Iris pigment epithelial cell (primary cell): Measurements from ENCODE around the gene ARHGAP32.
"Not testable (repeated sequence)": the region's sequence is repeated elsewhere in the genome, so short reads cannot be mapped to it uniquely, and the experiment has no call there.

Source experiments
- DNase-seq: peaks from one replicate; pipeline ENCODE4 v3.0.0-alpha.2; 2011; ENCODE audit warnings: low read depth

ARHGAP32 gene

DNA sequence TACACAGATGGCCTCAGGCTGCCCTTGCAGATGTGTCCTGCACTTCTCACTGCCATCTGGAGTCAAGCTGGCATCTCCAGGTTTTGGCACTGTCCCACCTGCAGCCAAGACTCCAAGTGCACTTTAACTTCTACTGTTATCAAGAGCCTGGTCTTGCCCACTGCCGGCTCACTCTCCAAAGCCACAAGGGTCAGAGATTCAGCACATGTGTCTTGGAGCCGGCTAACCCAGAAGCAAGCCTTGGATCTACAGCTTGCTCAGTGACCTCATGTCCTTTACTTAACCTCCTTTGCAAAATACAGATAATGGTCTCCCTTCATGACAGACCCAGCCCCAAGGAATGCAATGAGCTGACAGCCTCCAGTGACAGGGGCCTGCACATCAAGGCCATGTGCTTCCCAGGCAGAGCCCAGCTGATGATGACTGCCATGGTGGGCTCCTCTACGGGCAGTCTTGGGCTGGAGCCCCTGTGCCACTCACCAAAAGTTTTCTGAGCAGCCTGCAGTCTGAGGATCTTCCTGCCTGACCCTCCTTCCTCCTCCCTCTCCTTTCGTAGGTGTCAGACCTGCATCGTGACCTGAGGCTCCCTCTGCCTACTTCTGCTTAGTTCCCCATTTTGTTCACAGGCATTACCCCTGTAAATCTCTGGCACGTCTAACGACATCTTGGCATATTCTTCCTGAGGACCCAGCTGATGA lies 258.5 kb downstream of the ARHGAP32 start:
- no peak for DNase-seq

DNA sequence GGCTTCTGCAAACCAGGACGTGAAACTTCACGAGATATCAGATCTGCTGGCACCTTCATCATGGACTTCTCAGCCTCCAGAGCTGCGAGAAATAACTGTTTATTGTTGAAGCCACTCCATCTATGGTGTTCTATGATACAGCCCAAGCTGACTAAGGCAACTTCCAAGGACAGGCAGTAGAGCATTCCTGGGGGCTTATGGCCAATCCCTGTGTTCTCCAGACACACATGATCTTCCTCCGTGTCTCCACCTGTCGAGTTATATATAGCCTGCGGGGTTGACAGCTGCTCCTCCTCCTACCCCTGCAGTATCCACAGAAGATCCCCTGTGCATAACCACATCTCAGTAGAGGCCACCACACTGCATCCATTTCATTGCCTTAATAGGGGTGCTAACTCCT lies 260.5 kb downstream of the ARHGAP32 start:
- DNase-seq, result no peak

DNA sequence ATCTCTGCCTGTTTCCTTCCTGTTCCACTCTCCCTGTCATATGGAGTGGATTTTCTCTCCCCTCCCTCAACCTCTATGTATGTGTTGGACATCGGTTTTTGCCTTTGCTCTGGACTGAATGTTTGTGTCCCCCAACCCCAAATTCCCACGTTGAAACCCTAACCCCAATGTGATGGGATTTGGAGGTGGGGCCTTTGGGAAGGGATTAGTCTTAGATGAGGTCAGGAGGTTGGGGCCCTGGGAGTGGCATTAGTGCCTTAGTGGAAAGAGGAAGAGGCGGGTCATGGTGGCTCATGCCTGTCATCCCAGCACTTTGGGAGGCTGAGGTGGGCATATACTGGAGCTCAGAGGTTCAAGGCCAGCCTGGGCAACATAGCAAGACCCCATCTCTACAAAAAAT lies 261.1 kb downstream of the ARHGAP32 start:
- no peak for DNase-seq

- peak; percentile 50 for DNase-seq
Observed at GRCh38 chr11:128929991-128930390, 262.1 kb downstream of the ARHGAP32 start.

- DNase-seq, result no peak
Observed at GRCh38 chr11:128929468-128929867, 262.7 kb downstream of the ARHGAP32 start.

- no peak for DNase-seq
Observed at GRCh38 chr11:128928400-128928799, 263.7 kb downstream of the ARHGAP32 start.

DNA sequence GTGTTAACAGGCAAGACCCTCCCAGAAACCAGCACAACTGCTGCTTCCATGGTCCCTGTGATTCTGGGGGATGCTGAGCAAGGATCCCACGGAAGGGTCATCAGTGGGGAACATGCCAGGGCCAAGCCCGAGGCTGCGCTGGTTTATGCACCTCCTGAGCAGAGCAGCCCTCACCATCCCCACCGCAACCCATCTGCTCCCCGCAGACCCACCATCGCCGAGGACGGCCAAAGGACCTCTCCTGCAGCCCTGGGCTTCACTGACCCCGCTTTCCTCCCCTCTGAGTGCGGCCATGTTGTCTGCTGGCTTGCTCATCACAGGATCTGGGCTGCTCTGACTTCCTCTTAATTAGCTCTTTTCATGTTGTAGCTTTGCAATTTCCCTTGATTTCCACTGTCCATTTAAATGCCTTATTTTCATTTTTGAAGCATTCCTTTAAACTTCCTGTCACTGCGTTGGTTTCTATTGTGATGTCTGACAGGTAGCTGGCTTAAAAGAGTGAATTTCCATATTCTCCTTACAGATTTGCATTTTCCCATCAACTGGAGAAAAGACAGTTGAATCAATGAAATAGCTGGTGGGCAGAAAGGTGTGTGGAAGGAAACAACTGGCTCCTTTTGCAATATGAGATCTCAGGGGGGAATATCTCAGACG lies 264.3 kb downstream of the ARHGAP32 start:
- no peak for DNase-seq

- no peak for DNase-seq
Observed at GRCh38 chr11:128927108-128927461, 265.0 kb downstream of the ARHGAP32 start.

DNA sequence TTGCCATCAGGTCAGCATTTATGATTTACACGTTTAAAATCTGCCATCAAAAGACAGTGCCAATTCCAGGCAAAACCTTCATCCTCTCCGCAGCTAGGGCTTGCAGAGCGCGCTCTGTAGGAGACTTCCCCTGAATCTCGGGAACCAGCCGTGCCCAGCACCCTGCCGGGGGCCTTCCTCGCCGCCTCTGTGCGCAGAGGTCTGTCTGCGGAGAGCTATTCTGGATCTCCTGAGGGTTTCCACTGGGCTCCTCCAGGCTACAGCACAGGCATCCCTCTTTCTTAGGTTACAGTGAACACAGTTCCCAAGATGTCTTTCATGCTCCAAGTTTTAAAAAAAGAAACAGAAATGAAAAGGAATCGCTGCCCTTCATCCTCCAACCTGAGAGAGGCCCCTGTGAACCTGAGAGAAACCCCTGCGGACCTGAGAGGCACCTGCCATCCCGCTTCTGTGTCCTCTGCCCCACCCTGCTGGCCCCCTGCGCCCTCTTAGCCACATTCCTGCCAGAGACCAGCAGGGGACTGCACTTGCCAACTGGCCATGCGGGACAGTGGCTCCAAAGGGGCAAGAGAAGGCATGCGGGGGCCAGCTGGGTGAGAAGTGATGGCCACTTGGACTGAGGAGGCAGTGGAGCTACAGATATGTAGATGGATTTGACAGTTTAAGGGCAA lies 265.6 kb downstream of the ARHGAP32 start:
- no peak for DNase-seq

GRCh38 chr11:128926000-128926399 lies 266.1 kb downstream of the ARHGAP32 start:
- DNase-seq, result no peak

DNA sequence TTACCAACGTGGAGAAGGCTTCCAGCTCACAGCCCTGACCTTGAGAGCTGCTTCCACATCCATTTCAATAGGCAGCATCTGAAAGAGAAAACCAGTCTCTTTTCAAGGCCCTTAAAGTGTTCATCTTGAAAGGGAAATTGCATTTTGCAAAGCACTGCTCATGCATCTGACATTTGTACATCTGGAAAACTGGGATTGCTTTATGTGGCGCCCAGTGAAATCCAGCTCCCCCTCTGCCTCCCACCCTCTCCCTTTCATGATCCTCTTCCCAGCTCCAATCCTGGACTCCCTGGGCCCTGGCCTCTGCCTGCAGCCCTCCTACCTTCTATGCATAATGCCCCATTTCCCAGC lies 266.9 kb downstream of the ARHGAP32 start:
- DNase-seq, result no peak

DNA sequence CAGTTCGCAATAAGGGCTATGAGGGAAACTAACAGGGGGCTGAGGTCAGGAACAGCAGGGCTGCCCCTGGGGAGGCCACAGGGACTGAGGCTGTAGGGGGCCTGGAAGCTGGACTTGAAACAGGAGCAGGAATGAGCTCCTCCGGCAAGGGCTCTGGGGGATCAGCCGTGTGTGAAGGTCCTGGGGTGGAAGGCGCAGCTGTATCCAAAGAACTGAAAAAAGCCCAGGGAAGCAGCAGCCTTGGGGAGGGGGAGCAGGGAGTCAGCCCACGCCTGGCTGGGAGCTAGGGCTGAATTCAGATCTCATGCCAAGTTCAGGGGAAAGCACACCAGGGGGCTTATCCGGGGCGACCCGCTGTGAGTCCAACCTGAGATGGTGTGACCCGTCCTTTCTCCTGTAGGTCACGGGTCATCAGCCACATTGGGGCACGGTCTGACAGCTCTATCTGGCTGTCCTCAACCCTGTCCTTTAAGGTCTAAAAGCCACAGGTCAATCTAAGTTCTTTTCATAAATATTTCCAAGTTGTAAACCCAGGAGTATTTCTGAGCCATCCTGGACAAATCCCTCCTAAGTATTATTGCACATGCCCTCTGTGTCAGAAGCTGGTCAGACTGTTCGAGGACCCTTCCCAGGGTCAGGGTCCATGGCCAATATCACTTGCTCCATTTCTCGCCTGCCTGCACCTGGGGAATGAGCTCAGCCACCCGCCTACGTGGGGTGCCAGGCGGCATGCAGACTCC lies 267.4 kb downstream of the ARHGAP32 start:
- DNase-seq, result no peak

DNA sequence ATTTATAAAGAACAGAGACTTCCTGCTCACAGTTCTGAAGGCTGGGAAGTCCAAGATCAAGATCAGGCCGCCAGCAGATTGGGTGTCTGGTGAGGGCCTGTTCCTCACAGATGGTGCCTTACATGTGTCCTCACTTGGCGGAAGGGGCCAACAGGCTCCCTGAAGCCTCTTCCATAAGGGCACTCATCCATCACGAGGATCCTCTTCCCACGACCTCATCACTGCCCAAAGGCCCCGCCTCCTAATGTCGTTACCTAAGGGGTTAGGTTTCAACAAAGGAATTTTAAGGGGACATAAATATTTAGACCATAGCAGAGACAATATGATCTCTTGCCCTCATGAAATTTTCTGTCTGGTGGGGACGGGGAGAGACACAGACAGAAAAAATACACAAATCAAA lies 268.0 kb downstream of the ARHGAP32 start:
- DNase-seq, result no peak

GRCh38 chr11:128921793-128922192 lies 270.3 kb downstream of the ARHGAP32 start:
- DNase-seq, result no peak

DNA sequence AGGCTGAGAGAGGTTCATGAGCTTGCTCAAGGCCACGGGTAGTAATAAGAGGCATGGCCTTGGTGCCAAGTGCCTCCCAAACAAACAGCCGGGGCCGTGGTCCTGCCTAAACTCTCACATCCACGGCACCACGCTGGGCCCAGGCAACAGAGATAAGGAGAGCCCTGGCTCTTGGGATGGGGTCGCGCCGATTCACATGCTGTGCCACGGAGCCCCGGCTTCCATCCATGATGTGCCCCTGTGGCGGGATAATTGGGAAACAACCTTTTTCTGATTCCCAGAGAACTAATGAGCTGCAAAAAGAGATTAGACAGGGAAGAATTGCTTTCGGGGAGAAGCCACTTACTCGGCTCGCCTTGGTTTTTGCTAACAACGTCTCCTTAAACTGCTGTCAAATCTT lies 271.5 kb downstream of the ARHGAP32 start:
- DNase-seq, result no peak

DNA sequence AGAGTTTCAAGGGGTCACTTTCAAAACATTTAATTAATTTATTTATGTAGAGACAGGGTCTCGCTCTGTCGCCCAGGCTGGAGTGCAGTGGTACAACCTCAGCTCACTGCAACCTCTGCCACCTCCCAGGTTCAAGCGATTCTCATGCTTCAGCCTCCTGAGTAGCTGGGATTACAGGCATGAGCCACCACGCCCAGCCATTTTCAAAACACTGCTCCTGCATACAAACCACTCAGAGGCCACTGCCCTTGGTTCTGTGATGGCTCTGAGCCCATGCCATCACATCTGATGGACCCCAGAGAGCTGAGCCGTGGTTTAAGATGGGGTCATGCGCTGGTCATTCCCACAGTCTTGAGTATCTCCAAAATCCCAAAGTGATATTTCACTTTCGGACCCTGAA lies 272.5 kb downstream of the ARHGAP32 start:
- DNase-seq, result not testable (repeated sequence)

- DNase-seq, result no peak
Observed at GRCh38 chr11:128919216-128919615, 272.9 kb downstream of the ARHGAP32 start.

DNA sequence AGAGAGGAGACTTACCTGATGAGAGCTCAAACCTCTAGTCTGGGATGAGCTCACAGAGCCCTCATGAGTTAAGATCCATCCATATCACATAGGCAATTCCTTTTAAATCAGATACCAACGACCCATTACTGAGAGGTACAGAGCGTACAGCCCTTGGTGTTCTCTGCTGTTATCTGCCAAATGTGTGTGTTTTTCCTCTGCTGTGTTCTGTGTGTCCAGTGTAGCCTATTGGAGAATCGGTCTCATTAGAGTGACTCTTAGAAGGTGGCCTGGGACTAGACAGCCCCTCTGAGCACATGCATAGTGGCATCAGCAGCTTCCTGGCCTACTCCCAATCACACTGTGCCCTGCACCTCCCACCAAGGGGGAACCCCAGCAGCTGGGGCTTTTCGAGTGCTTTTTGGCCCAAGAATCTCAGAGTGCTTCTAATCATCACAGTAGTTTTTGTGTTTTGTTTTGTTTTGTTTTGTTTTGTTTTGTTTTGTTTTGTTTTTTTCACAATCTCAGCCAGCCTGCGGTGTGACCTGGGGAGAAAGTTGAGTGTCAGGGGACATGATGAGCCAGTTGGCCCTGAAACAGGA lies 274.9 kb downstream of the ARHGAP32 start:
- no peak for DNase-seq

DNA sequence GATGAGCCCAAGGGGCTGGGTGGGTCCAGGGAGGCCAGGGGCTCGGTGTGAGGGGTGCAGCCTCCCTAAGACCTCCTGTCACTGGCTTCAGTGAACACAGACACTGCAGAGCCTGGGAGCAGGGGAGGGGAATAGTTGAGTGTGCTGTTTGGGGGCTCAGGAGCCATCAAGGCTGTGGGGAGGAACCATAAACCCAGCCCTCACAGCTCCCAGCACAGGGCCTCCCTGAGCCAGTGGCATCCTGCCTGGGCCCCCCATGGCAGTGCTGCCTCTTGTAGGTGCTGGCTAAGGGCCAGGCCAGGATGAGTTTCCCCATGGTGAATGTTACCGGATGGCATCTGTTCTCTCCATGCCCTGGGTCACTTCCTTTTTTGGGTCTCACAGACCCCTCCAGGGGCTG lies 275.4 kb downstream of the ARHGAP32 start:
- DNase-seq, result no peak

- DNase-seq, result no peak
Observed at GRCh38 chr11:128916037-128916572, 276.0 kb downstream of the ARHGAP32 start.

- DNase-seq, result no peak
Observed at GRCh38 chr11:128915149-128915521, 277.0 kb downstream of the ARHGAP32 start.
